Lower leg skin (tissue), 3 donors: ENCODE data around the gene STOM.

Experiments
- CTCF ChIP-seq, 3 donors: fragments of 450-650 bp; IDR thresholded peaks; one replicate each; pipeline ENCODE4 v1.5.1; 2016; ENCODE audit warnings: antibody characterized with exemption in 3 of 3, mild to moderate bottlenecking in 3 of 3, moderate library complexity in 2 of 3
- POLR2A ChIP-seq, 2 donors: fragments of 450-650 bp; IDR thresholded peaks; one replicate each; pipeline ENCODE4 v1.6.1; 2016 to 2017; ENCODE audit warnings: antibody characterized with exemption in 2 of 2, mild to moderate bottlenecking in 1 of 2, moderate library complexity in 1 of 2

- TF ChIP-seq POLR2A (IDR thresholded peaks at IDR 0.05) (no peak), CTCF (IDR thresholded peaks at IDR 0.05) (peak in 1 of 3 donors; percentile 33)
These were observed 30.0 kb upstream of the STOM start for GRCh38 chr9:121399883-121400607.
